Measurements from ENCODE around the gene GRM8. TPM values are rescaled to one million over a fixed set of nuclear protein-coding genes. Genes with fewer than 3 reads are reported as not detected.

GRM8 gene
- total and polyA plus RNA-seq, 9 of the 15 experiments (the other 6 are each of a cell fraction or from before 2014, with no cell fraction given) = 0.13 TPM; not detected in 7

- TF ChIP-seq ZNF699 (CRISPR knock-in tag; IDR thresholded peaks at IDR 0.05; ENCODE audit: insufficient replicate concordance) = no peak
- TF ChIP-seq SUPT5H (IDR thresholded peaks at IDR 0.05) = no peak
- no peak for TF ChIP-seq GATAD2A (IDR thresholded peaks at IDR 0.05)
- TF ChIP-seq ZNF239 (CRISPR knock-in tag; IDR thresholded peaks at IDR 0.05) = no peak
- no peak for TF ChIP-seq ZNF592 (IDR thresholded peaks at IDR 0.05)
- no peak for TF ChIP-seq ZNF324 (CRISPR knock-in tag; IDR thresholded peaks at IDR 0.05)
- TF ChIP-seq GABPB1 (CRISPR knock-in tag; IDR thresholded peaks at IDR 0.05) = no peak
- TF ChIP-seq CREM (IDR thresholded peaks at IDR 0.05; ENCODE audit: low read depth) = 0 out of 2 replicates have a peak, but pooled peaks have one; percentile 6
- no peak for TF ChIP-seq ESRRB (CRISPR knock-in tag; IDR thresholded peaks at IDR 0.05; ENCODE audit: borderline replicate concordance)
- no peak for TF ChIP-seq POLR2AphosphoS2 (IDR thresholded peaks at IDR 0.05; ENCODE audit: low read length)
- no peak for TF ChIP-seq ZHX1 (conservative IDR thresholded peaks at IDR 0.05; ENCODE audit: low read length)
- TF ChIP-seq YY1 (IDR thresholded peaks at IDR 0.05; ENCODE audit: borderline replicate concordance in 1 of 3, control insufficient read depth in 1 of 3, extremely low read depth in 1 of 3, insufficient read depth in 3 of 3, insufficient read length in 1 of 3, insufficient replicate concordance in 2 of 3, low read depth in 1 of 3, low read length in 2 of 3) = peak in 2 of 3 experiments; percentile 28 to 73
- peak; percentile 27; the same call in 1 of the 2 replicates for TF ChIP-seq CXXC5 (CRISPR knock-in tag; IDR thresholded peaks at IDR 0.05)
- TF ChIP-seq ZNF507 (tag; conservative IDR thresholded peaks at IDR 0.05) = no peak
- TF ChIP-seq, protein P1, sequence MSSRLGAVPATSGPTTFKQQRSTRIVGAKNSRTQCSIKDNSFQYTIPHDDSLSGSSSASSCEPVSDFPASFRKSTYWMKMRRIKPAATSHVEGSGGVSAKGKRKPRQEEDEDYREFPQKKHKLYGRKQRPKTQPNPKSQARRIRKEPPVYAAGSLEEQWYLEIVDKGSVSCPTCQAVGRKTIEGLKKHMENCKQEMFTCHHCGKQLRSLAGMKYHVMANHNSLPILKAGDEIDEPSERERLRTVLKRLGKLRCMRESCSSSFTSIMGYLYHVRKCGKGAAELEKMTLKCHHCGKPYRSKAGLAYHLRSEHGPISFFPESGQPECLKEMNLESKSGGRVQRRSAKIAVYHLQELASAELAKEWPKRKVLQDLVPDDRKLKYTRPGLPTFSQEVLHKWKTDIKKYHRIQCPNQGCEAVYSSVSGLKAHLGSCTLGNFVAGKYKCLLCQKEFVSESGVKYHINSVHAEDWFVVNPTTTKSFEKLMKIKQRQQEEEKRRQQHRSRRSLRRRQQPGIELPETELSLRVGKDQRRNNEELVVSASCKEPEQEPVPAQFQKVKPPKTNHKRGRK (tag; IDR thresholded peaks at IDR 0.05) = no peak
- TF ChIP-seq TOE1 (IDR thresholded peaks at IDR 0.05; ENCODE audit: borderline replicate concordance) = no peak
- no peak for TF ChIP-seq TOE1 (CRISPR knock-in tag; IDR thresholded peaks at IDR 0.05; ENCODE audit: borderline replicate concordance, low read depth)
- TF ChIP-seq THRAP3 (IDR thresholded peaks at IDR 0.05; ENCODE audit: borderline replicate concordance) = no peak
Measured at GRCh38 chr7:127253281-127254162, 781 bp upstream of the GRM8 start (continued).

All from K562 (cell line).